Heart right ventricle (tissue), 16 donors: ENCODE data around the gene RTN4. TPM values are rescaled to one million over a fixed set of nuclear protein-coding genes. Genes with fewer than 3 reads are reported as not detected.
"Not testable (repeated sequence)": the region's sequence is repeated elsewhere in the genome, so short reads cannot be mapped to it uniquely, and the experiment has no call there.

Experiments used
- ATAC-seq, 8 donors: fragments of 200-7000 bp; cut with Tn5 transposase; one replicate each; pipeline ENCODE4 v1.9.1; 2020; ENCODE audit warnings: mild to moderate bottlenecking in 8 of 8, moderate library complexity in 8 of 8, moderate number of reproducible peaks in 1 of 8
- DNase-seq, 2 donors: peaks; one replicate each; pipeline ENCODE4 v3.0.0-alpha.2; 2020
- H3K27ac ChIP-seq, 10 donors: fragments of 200-600 bp; sonication (generic) in 2 of 10; one replicate each; pipeline versions ENCODE4 v1.5.0 to v1.8.0; 2020 to 2022; ENCODE audit warnings: mild to moderate bottlenecking in 3 of 10
- H3K27me3 ChIP-seq, 7 donors: fragments of 200-600 bp; one replicate each; pipeline ENCODE4 v1.8.0; 2021 to 2022; ENCODE audit warnings: mild to moderate bottlenecking in 2 of 7
- H3K36me3 ChIP-seq, 9 donors: fragments of 200-600 bp; sonication (generic) in 1 of 9; one replicate each; pipeline versions ENCODE4 v1.5.0 to v1.8.0; 2020 to 2022; ENCODE audit warnings: mild to moderate bottlenecking in 2 of 9
- H3K4me1 ChIP-seq, 9 donors: fragments of 200-600 bp; sonication (generic) in 1 of 9; one replicate each; pipeline versions ENCODE4 v1.5.0 to v1.8.0; 2020 to 2022; ENCODE audit warnings: mild to moderate bottlenecking in 4 of 9
- H3K4me3 ChIP-seq, 10 donors: fragments of 200-600 bp; sonication (generic) in 2 of 10; one replicate each; pipeline versions ENCODE4 v1.5.0 to v1.8.0; 2020 to 2022; ENCODE audit warnings: mild to moderate bottlenecking in 7 of 10, moderate library complexity in 2 of 10
- H3K9me3 ChIP-seq, 11 donors: fragments of 200-600 bp in 10 of 11; sonication (generic) in 2 of 11; one replicate each; pipeline versions ENCODE4 v1.5.0 to v1.8.0; 2013 to 2022; ENCODE audit warnings: mild to moderate bottlenecking in 2 of 11, control low read depth in 1 of 11, moderate library complexity in 1 of 11
- CTCF ChIP-seq, 9 donors: fragments of 200-600 bp; sonication (generic) in 2 of 9; IDR thresholded peaks; one replicate each; pipeline versions ENCODE4 v1.5.0 to v1.8.0; 2021 to 2022; ENCODE audit warnings: antibody characterized with exemption in 9 of 9, mild to moderate bottlenecking in 5 of 9, moderate library complexity in 1 of 9
- WGBS, 2 donors: extraction: QIAGEN DNeasy Blood & Tissue Kit; methylation state at CpG; one replicate each; pipeline ENCODE4 v1.1.7; 2013; ENCODE audit warnings: inconsistent platforms in 1 of 2; 5-methylcytosine and 5-hydroxymethylcytosine counted together
- intact Hi-C, 10 donors: fragments of 100-400 bp; cut with DNase I; formaldehyde crosslinking; loops; one replicate each; pipeline versions ENCODE4 v1.11.1 to v1.14.2; 2022
- polyA plus RNA-seq, 2 donors: library from polyadenylated mRNA; stranded (reverse); fragments of 200-250 nt; gene quantifications; one replicate each; pipeline ENCODE4 v1.2.3, GENCODE V29; 2013
- total RNA-seq, 10 donors: library from RNA; stranded (reverse); fragmentation: NEBNext Ultra II Directional in 3 of 10; extraction: Animal tissue kit (Norgen Biotek cat#: 25700) in 3 of 10; gene quantifications; one replicate each; pipeline versions ENCODE4 v1.2.1 to v1.2.4, GENCODE V29; 2021 to 2023
- donor health status: Arrhythmogenic right ventricular cardiomyopathy.
- donor health status: ischemic (EF 13 %, LVEDD 7.1; RV severe dilation, severe dysfunction).
- donor health status: healthy with polysubstance abuse.
- donor health status: DM: no; HTN: yes; CAD: no.
- donor health status: DM: no; HTN: no; CAD: no.
- donor health status: ischemic (EF 25% LVEDD 6.9; RV normal size, moderate dysfunction).
- donor health status: ischemic (EF 25% LVEDD 5.7; RV mildly dilated, moderate dysfunction).
- donor health status: healthy.
- donor health status: DM: yes; HTN: yes; CAD: no.
- donor health status: Ischemic cardiomyopathy.
- donor health status: ischemic (EF 35%, LVEDD 5.7; RV mildly dilated, moderate dysfunction).
- donor health status: nonischemic (EF 11% LVEDD 7.7; RV severe dilation, severe dysfunction).
- donor health status: DM: yes; HTN: yes; CAD: no.
- donor health status: PGD.
- donor health status: ischemic (EF 29% LVEDD 5.4; RV normal size, mild dysfunction).
- donor health status: nonischemic (EF 23%, LVEDD 6.1; RV moderate dilation, normal function).

Gene RTN4
- total and polyA plus RNA-seq, 12 donors: 40.6 to 163 (median 95.3) TPM

- no peaks in the 10 kb centered on the region for H3K9me3 ChIP-seq
- peaks cover 0 to 25% (median 16%) of the 10 kb centered on the region in 9 donors for H3K4me1 ChIP-seq
- 96% methylated on average over 7 of the region's 7 CpGs for WGBS, 2 donors
- ATAC-seq (no peak), DNase-seq (no peak)
- no peak for TF ChIP-seq CTCF (IDR thresholded peaks at IDR 0.05)
- intact Hi-C loops: loop anchor here in 7 of 10 donors (5.0 to 10.0 kb wide), 6 partner anchors 37 to 103 kb away; no protein-coding TSS in a partner anchor
- H3K27ac ChIP-seq: no peak overlapping the region
- H3K27me3 ChIP-seq: no peaks in the 10 kb centered on the region
- H3K36me3 ChIP-seq: no peaks in the 10 kb centered on the region
- no peak overlapping the region for H3K4me3 ChIP-seq
These were observed 4.0 kb upstream of the RTN4 start for GRCh38 chr2:55054106-55054875.

- not testable (repeated sequence) for ATAC-seq, H3K4me3 ChIP-seq, H3K27me3 ChIP-seq, H3K36me3 ChIP-seq, H3K9me3 ChIP-seq, H3K27ac ChIP-seq, DNase-seq
- intact Hi-C loops: loop anchor here in 7 of 10 donors (5.0 to 10.0 kb wide), 6 partner anchors 36 to 104 kb away; no protein-coding TSS in a partner anchor
- peaks cover 0 to 25% (median 16%) of the 10 kb centered on the region in 9 donors for H3K4me1 ChIP-seq
- 84 to 88% methylated on average over 4 of the region's 4 CpGs for WGBS, 2 donors
These were observed 3.0 kb upstream of the RTN4 start for GRCh38 chr2:55053225-55053624.

- Histone ChIP-seq H3K9me3 (no peaks in the 10 kb centered on the region), H3K4me1 (peaks cover 0 to 31% (median 23%) of the 10 kb centered on the region in 9 donors), H3K27me3 (no peaks in the 10 kb centered on the region), H3K4me3 (peak overlapping the region in 3 of 10 donors; percentile 73 to 88 (median 85)), H3K36me3 (no peaks in the 10 kb centered on the region), H3K27ac (peak overlapping the region in 6 of 10 donors; percentile 95 to 99 (median 98))
- no peak for DNase-seq
- WGBS, 2 donors: 71 to 81% methylated on average over 7 of the region's 7 CpGs
- ATAC-seq: no peak
- intact Hi-C loops: loop anchor here in 7 of 10 donors (5.0 to 10.0 kb wide), 6 partner anchors 35 to 105 kb away; no protein-coding TSS in a partner anchor
- no peak for TF ChIP-seq CTCF (IDR thresholded peaks at IDR 0.05)
These were observed 2.1 kb upstream of the RTN4 start for GRCh38 chr2:55052129-55053061.

GRCh38 chr2:55051026-55051866 lies 995 bp upstream of the RTN4 start:
- peak overlapping the region; percentile 11 to 91 (median 84) for H3K4me3 ChIP-seq
- no peaks in the 10 kb centered on the region for H3K9me3 ChIP-seq
- H3K4me1 ChIP-seq: peaks cover 0 to 43% (median 31%) of the 10 kb centered on the region in 9 donors
- H3K27me3 ChIP-seq: no peaks in the 10 kb centered on the region
- H3K36me3 ChIP-seq: no peaks in the 10 kb centered on the region
- peak overlapping the region; percentile 56 to 99 (median 98) for H3K27ac ChIP-seq
- intact Hi-C loops: loop anchor here in 7 of 10 donors (2.0 to 10.0 kb wide), 7 partner anchors 34 to 118 kb away; no protein-coding TSS in a partner anchor
- WGBS, 2 donors: 23% methylated on average over 9 of the region's 9 CpGs
- DNase-seq: peak in 1 of 2 donors; percentile 63
- ATAC-seq: peak; percentile 11 to 46 (median 34)
- TF ChIP-seq CTCF (IDR thresholded peaks at IDR 0.05): no peak
